Inferior parietal cortex (tissue), 1 donor: ENCODE results near the gene GABBR1.
"Not testable (repeated sequence)": the region's sequence is repeated elsewhere in the genome, so short reads cannot be mapped to it uniquely, and the experiment has no call there.

ENCODE experiments used
- DNase-seq: peaks from one replicate; pipeline ENCODE4 v3.0.0-alpha.2; 2016; ENCODE audit errors: extremely low spot score

Gene GABBR1

GRCh38 chr6:29632789-29633533 lies at the start of gene GABBR1:
Gene GABBR1, minus strand, starts transcription at chr6:29633183. Its CDS starts 798 bp downstream, at chr6:29632385.
- DNase-seq, result no peak

GRCh38 chr6:29681811-29682210 lies 48.8 kb upstream of the GABBR1 start:
- no peak for DNase-seq

GRCh38 chr6:29680904-29681303 lies 47.9 kb upstream of the GABBR1 start, which contains the start of gene ZFP57:
Gene ZFP57, minus strand, starts transcription at chr6:29681152. Its CDS starts 4,149 bp downstream, at chr6:29677003.
- no peak for DNase-seq

GRCh38 chr6:29680416-29680815 lies 47.4 kb upstream of the GABBR1 start:
- no peak for DNase-seq

- no peak for DNase-seq
Observed at GRCh38 chr6:29679962-29680361, 47.0 kb upstream of the GABBR1 start.

- no peak for DNase-seq
Observed at GRCh38 chr6:29678114-29678513, 45.1 kb upstream of the GABBR1 start.

- DNase-seq, result no peak
Observed at GRCh38 chr6:29676981-29677601, 44.1 kb upstream of the GABBR1 start.

- no peak for DNase-seq
Observed at GRCh38 chr6:29675561-29675960, 42.6 kb upstream of the GABBR1 start.

GRCh38 chr6:29674008-29674407 lies 41.0 kb upstream of the GABBR1 start:
- DNase-seq, result no peak

- no peak for DNase-seq
Observed at GRCh38 chr6:29673161-29673560, 40.2 kb upstream of the GABBR1 start.

- DNase-seq, result not testable (repeated sequence)
Observed at GRCh38 chr6:29672116-29672515, 39.1 kb upstream of the GABBR1 start.

GRCh38 chr6:29671026-29671425 lies 38.0 kb upstream of the GABBR1 start:
- no peak for DNase-seq

GRCh38 chr6:29667158-29667557 lies 34.2 kb upstream of the GABBR1 start:
- no peak for DNase-seq

GRCh38 chr6:29666826-29667130 lies 33.8 kb upstream of the GABBR1 start:
- no peak for DNase-seq

- no peak for DNase-seq
Observed at GRCh38 chr6:29665942-29666825, 33.2 kb upstream of the GABBR1 start.

GRCh38 chr6:29663300-29664042 lies 30.5 kb upstream of the GABBR1 start:
- no peak for DNase-seq

GRCh38 chr6:29661502-29662141 lies 28.6 kb upstream of the GABBR1 start:
- not testable (repeated sequence) for DNase-seq

- DNase-seq, result no peak
Observed at GRCh38 chr6:29661071-29661470, 28.1 kb upstream of the GABBR1 start.

GRCh38 chr6:29656798-29657197 lies 23.8 kb upstream of the GABBR1 start, which contains the start of gene MOG:
Gene MOG, plus strand, starts transcription at chr6:29657092. Its CDS starts 118 bp downstream, at chr6:29657210.
- DNase-seq, result peak; percentile 75

- DNase-seq, result no peak
Observed at GRCh38 chr6:29656157-29656556, 23.2 kb upstream of the GABBR1 start.

GRCh38 chr6:29655658-29656057 lies 22.7 kb upstream of the GABBR1 start:
- DNase-seq, result no peak
